Fibroblast of peridontal ligament (primary cell): ENCODE data around the gene BNC2.

Experiments used
- DNase-seq: peaks from one replicate; pipeline ENCODE4 v3.0.0-alpha.2; 2010; ENCODE audit errors: extremely low read depth

Gene BNC2

GRCh38 chr9:16371306-16371705 is 499.2 kb downstream of the BNC2 start:
- DNase-seq, result no peak

- DNase-seq, result no peak
Observed at GRCh38 chr9:16370647-16371046, 499.8 kb downstream of the BNC2 start.

GRCh38 chr9:16369427-16369826 is 501.0 kb downstream of the BNC2 start:
- DNase-seq, result no peak

- DNase-seq, result no peak
Observed at GRCh38 chr9:16368237-16369087, 502.0 kb downstream of the BNC2 start.

- peak; percentile 45 for DNase-seq
Observed at GRCh38 chr9:16367605-16368231, 502.8 kb downstream of the BNC2 start.

- no peak for DNase-seq
Observed at GRCh38 chr9:16364347-16364746, 506.1 kb downstream of the BNC2 start.

- DNase-seq, result no peak
Observed at GRCh38 chr9:16363916-16364315, 506.6 kb downstream of the BNC2 start.

- no peak for DNase-seq
Observed at GRCh38 chr9:16363073-16363781, 507.2 kb downstream of the BNC2 start.

- DNase-seq, result no peak
Observed at GRCh38 chr9:16361939-16362338, 508.5 kb downstream of the BNC2 start.

- no peak for DNase-seq
Observed at GRCh38 chr9:16361118-16361517, 509.4 kb downstream of the BNC2 start.

- DNase-seq, result no peak
Observed at GRCh38 chr9:16360247-16360646, 510.2 kb downstream of the BNC2 start.
